Glutamatergic neuron (in vitro differentiated cells): ENCODE results near the gene GMDS. TPM values are rescaled to one million over a fixed set of nuclear protein-coding genes. Genes with fewer than 3 reads are reported as not detected.

Experiments used
- DNase-seq: peaks from one replicate; pipeline ENCODE4 v3.0.0; 2022
- H3K27ac Mint-ChIP-seq: one replicate; pipeline ENCODE4 v1.8.0; 2020; ENCODE audit warnings: mild to moderate bottlenecking, mixed read lengths, inconsistent platforms; ENCODE audit not compliant: unreplicated experiment
- H3K27me3 Mint-ChIP-seq: one replicate; pipeline ENCODE4 v1.8.0; 2020; ENCODE audit warnings: mild to moderate bottlenecking, moderate library complexity, mixed read lengths, inconsistent platforms; ENCODE audit not compliant: unreplicated experiment
- H3K36me3 Mint-ChIP-seq: one replicate; pipeline ENCODE4 v1.8.0; 2020; ENCODE audit warnings: mild to moderate bottlenecking, mixed read lengths, inconsistent platforms; ENCODE audit not compliant: unreplicated experiment
- H3K4me1 Mint-ChIP-seq: one replicate; pipeline ENCODE4 v1.8.0; 2020; ENCODE audit warnings: mild to moderate bottlenecking, low read depth, mixed read lengths, inconsistent platforms; ENCODE audit not compliant: unreplicated experiment
- H3K4me3 Mint-ChIP-seq: one replicate; pipeline ENCODE4 v1.8.0; 2020; ENCODE audit warnings: mild to moderate bottlenecking, mixed read lengths, inconsistent platforms; ENCODE audit not compliant: unreplicated experiment
- H3K9me3 Mint-ChIP-seq: one replicate; pipeline ENCODE4 v1.8.0; 2020; ENCODE audit warnings: mild to moderate bottlenecking, moderate library complexity, mixed read lengths, inconsistent platforms; ENCODE audit not compliant: unreplicated experiment
- total RNA-seq: library from RNA; stranded (reverse); fragmentation: NEBNext Ultra II Directional; extraction: Animal tissue kit (Norgen Biotek cat#: 25700); gene quantifications from one replicate; pipeline ENCODE4 v1.2.1, GENCODE V29; 2021; ENCODE audit not compliant: unreplicated experiment
- TF ChIP-seq, protein P1 (sequence below): fragments of 200-600 bp; sonication (generic); IDR thresholded peaks from one replicate; pipeline ENCODE4 v1.5.0; 2021; ENCODE audit not compliant: partially characterized antibody, unreplicated experiment

GMDS gene
- total RNA-seq, 1 donor from 2014 or later, result 8.9 TPM

DNA sequence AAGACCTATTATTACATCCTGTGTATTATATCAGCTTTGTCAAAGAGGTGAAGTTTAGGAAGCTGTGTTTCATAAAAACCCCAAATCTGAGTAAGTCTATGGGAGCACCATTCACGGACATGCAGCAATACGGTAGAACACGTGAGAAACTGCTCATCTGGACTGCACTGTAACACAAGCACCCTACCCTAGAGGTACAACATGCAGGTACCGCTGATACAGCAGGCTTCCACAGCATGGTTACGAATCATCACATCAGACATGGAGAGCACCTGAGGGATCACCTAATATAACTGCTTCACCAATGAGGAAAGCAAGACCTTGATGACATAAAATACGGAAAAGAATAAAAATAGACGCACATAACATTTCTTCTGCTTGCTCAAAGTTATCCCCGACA lies 96.7 kb downstream of the GMDS start:
- no peak overlapping the region for H3K27ac Mint-ChIP-seq
- DNase-seq, result no peak
- no peak overlapping the region for H3K4me3 Mint-ChIP-seq
- peaks cover 10% of the 10 kb centered on the region for H3K4me1 Mint-ChIP-seq
- peaks cover 2% of the 10 kb centered on the region for H3K27me3 Mint-ChIP-seq
- TF ChIP-seq, protein P1, sequence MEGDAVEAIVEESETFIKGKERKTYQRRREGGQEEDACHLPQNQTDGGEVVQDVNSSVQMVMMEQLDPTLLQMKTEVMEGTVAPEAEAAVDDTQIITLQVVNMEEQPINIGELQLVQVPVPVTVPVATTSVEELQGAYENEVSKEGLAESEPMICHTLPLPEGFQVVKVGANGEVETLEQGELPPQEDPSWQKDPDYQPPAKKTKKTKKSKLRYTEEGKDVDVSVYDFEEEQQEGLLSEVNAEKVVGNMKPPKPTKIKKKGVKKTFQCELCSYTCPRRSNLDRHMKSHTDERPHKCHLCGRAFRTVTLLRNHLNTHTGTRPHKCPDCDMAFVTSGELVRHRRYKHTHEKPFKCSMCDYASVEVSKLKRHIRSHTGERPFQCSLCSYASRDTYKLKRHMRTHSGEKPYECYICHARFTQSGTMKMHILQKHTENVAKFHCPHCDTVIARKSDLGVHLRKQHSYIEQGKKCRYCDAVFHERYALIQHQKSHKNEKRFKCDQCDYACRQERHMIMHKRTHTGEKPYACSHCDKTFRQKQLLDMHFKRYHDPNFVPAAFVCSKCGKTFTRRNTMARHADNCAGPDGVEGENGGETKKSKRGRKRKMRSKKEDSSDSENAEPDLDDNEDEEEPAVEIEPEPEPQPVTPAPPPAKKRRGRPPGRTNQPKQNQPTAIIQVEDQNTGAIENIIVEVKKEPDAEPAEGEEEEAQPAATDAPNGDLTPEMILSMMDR, result no peak
- peaks cover 3% of the 10 kb centered on the region for H3K9me3 Mint-ChIP-seq
- no peaks in the 10 kb centered on the region for H3K36me3 Mint-ChIP-seq

DNA sequence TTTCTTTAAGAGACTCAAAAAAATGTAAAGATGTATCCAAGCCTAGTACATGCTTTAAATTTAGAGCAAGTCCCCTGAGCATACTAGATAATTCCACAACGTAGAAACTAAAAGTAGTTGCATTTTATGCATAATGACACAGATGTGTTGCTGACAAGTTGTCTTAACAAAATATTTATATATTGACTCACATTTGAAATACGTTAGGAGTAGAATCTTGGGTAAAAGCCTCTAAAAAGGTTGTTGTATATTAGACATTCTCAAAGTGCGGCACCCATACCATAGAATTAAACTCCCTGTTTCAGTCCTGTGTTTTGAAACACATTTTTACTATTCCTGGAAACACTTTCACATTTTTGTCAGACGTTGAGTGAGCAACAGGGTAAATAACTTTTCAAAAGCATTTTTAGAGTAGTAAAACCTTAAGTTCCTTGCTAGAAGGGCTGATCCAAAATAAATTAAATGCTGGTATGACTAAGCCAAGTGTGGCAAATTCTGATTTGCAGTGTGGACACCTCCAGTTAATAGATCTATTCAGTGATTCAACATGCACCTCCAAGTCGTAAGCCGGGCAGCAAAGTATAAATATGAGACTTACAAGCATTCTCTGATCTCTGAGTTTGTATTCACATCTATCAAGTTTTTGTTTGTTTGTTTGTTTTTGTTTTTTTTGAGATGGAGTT lies 97.5 kb downstream of the GMDS start:
- no peaks in the 10 kb centered on the region for H3K36me3 Mint-ChIP-seq
- peaks cover 3% of the 10 kb centered on the region for H3K9me3 Mint-ChIP-seq
- H3K4me1 Mint-ChIP-seq, result peaks cover 10% of the 10 kb centered on the region
- H3K4me3 Mint-ChIP-seq, result no peak overlapping the region
- TF ChIP-seq, protein P1, result no peak
- DNase-seq, result no peak
- H3K27me3 Mint-ChIP-seq, result peaks cover 2% of the 10 kb centered on the region
- H3K27ac Mint-ChIP-seq, result no peak overlapping the region

DNA sequence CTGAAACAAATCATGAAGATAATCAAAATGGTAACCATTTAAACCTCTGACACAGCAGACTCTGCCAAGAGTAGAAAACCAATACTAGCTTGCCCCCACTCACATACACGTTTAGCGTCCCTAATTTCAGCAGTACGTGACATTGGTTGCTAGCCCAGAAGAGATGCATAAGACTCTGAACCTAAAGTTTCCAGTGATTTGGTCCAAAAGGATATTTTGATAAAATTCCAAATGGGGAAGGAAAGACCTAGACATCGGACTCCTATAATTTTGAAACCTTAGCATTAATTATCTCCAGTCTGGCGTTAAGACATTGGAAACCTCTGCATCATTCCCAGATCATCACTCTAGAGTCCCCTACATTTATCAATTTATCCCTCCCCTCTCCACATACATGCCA lies 98.1 kb downstream of the GMDS start:
- TF ChIP-seq, protein P1, result no peak
- Mint-ChIP-seq H3K27me3 (peaks cover 2% of the 10 kb centered on the region), H3K36me3 (no peaks in the 10 kb centered on the region), H3K27ac (no peak overlapping the region), H3K9me3 (peaks cover 3% of the 10 kb centered on the region), H3K4me1 (peaks cover 10% of the 10 kb centered on the region), H3K4me3 (no peak overlapping the region)
- DNase-seq, result no peak

DNA sequence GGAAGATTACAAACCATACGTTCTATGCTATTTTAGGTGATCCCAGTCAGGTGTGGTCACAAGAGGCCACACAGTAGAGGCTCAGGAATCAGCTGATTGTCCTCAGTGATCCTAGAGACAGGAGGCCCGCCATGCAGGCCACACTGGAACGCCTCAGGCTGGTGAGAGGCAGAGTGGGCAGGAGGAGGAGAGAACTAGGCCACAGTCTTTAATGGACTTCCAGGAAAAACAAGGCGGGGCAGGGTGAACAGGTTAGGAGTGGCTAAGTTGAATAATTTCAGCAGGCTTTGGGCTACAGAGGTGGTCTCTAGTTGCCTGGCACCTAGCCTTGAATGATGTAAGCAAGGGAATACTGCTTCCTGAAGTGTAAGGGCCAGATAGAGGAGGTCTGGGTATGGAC lies 101.2 kb downstream of the GMDS start:
- peaks cover 8% of the 10 kb centered on the region for H3K9me3 Mint-ChIP-seq

More for the DNA sequence above, 101.2 kb downstream of the GMDS start:
- no peak overlapping the region for H3K27ac Mint-ChIP-seq
- H3K27me3 Mint-ChIP-seq, result peaks cover 2% of the 10 kb centered on the region
- H3K4me3 Mint-ChIP-seq, result no peak overlapping the region
- H3K4me1 Mint-ChIP-seq, result peaks cover 12% of the 10 kb centered on the region
- TF ChIP-seq, protein P1, result no peak
- H3K36me3 Mint-ChIP-seq, result no peaks in the 10 kb centered on the region
- no peak for DNase-seq
